Airway epithelial cell (primary cell): ENCODE results near the gene RAP2C. TPM values are rescaled to one million over a fixed set of nuclear protein-coding genes. Genes with fewer than 3 reads are reported as not detected.

ENCODE experiments used
- total RNA-seq: library from RNA; depleted of rRNA; stranded (reverse); fragments of >200 nt; gene quantifications from 2 replicates; pipeline ENCODE4 v1.2.3, GENCODE V29; 2015

RAP2C gene
- total RNA-seq, result 15.4 and 17.9 TPM in 2 replicates

DNA sequence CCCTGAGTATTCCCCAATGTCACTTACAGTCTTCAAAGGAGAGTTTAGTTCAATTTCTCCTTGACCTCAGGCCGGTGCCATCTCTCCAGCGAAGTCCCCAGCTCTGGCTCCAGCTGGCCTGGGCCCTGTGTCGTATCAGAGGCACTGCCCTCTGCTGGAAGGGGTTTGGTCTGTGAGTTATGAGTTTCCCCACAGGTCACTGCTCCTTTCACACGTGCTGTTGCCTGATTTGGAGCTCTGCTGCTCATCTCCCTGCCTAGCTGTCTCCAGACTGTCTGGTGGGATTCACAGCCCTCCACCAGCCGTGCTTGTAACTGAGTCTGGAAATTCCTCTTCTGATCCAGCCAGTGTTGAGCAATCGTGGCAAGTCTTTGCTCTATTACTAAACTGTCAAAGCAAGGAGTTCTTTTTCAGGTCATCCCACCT lies at the start of gene RAP2C:
Gene RAP2C, minus strand, starts transcription at position 105 of the 426 bp plus-strand sequence. CDS start 2,179 bp downstream, outside the sequence.

Other genes starting within 250 kb of the RAP2C start
- gene STK26, start 196.1 kb downstream of the RAP2C start, total RNA-seq, result 36.5 and 45.1 TPM in 2 replicates
- gene FRMD7, start 91.4 kb downstream of the RAP2C start, total RNA-seq, result not detected in 2 replicates